Activated naive CD8-positive, alpha-beta T cell treated with anti-CD3 and anti-CD28 coated beads, Interleukin-2, amount 50 U/mL, for 24 hours (primary cell): ENCODE results near the gene TWIST2.

Source experiments
- ATAC-seq: fragments of 150-1000 bp; cut with Tn5 transposase; one replicate; pipeline ENCODE4 v1.10.0; 2021
- DNase-seq: peaks from one replicate; pipeline ENCODE4 v3.0.0; 2021
- H3K27ac Mint-ChIP-seq: one replicate; pipeline ENCODE4 v1.8.0; 2021; ENCODE audit warnings: mild to moderate bottlenecking, mixed read lengths
- H3K27me3 Mint-ChIP-seq: one replicate; pipeline ENCODE4 v1.8.0; 2021; ENCODE audit warnings: mixed read lengths
- H3K36me3 Mint-ChIP-seq: one replicate; pipeline ENCODE4 v1.8.0; 2021; ENCODE audit warnings: low read depth, mixed read lengths
- H3K4me1 Mint-ChIP-seq: one replicate; pipeline ENCODE4 v1.8.0; 2021; ENCODE audit warnings: mixed read lengths
- H3K4me3 Mint-ChIP-seq: one replicate; pipeline ENCODE4 v1.8.0; 2021; ENCODE audit warnings: mild to moderate bottlenecking, moderate library complexity, mixed read lengths
- H3K9me3 Mint-ChIP-seq: one replicate; pipeline ENCODE4 v1.8.0; 2021; ENCODE audit warnings: mixed read lengths

Gene TWIST2

GRCh38 chr2:238857959-238858358 lies 10.1 kb downstream of the TWIST2 start:
- no peaks in the 10 kb centered on the region for H3K9me3 Mint-ChIP-seq
- no peaks in the 10 kb centered on the region for H3K36me3 Mint-ChIP-seq
- H3K4me1 Mint-ChIP-seq, result no peaks in the 10 kb centered on the region
- DNase-seq (no peak), ATAC-seq (no peak)
- peaks cover 15% of the 10 kb centered on the region for H3K27me3 Mint-ChIP-seq
- no peak overlapping the region for H3K27ac Mint-ChIP-seq
- H3K4me3 Mint-ChIP-seq, result no peak overlapping the region

- no peak for ATAC-seq
- Mint-ChIP-seq H3K27me3 (peaks cover 18% of the 10 kb centered on the region), H3K27ac (no peak overlapping the region), H3K4me1 (peaks cover 6% of the 10 kb centered on the region), H3K9me3 (no peaks in the 10 kb centered on the region), H3K36me3 (no peaks in the 10 kb centered on the region), H3K4me3 (no peak overlapping the region)
- DNase-seq, result no peak
Observed at GRCh38 chr2:238859636-238860347, 11.9 kb downstream of the TWIST2 start.

- Mint-ChIP-seq H3K27me3 (peaks cover 13% of the 10 kb centered on the region), H3K4me3 (no peak overlapping the region), H3K36me3 (no peaks in the 10 kb centered on the region), H3K9me3 (no peaks in the 10 kb centered on the region), H3K27ac (no peak overlapping the region), H3K4me1 (peaks cover 6% of the 10 kb centered on the region)
- ATAC-seq (no peak), DNase-seq (no peak)
Observed at GRCh38 chr2:238861013-238861730, 13.3 kb downstream of the TWIST2 start.

- no peaks in the 10 kb centered on the region for H3K36me3 Mint-ChIP-seq
- H3K27me3 Mint-ChIP-seq, result peaks cover 13% of the 10 kb centered on the region
- ATAC-seq, result no peak
- no peaks in the 10 kb centered on the region for H3K9me3 Mint-ChIP-seq
- H3K27ac Mint-ChIP-seq, result no peak overlapping the region
- no peak overlapping the region for H3K4me3 Mint-ChIP-seq
- no peak for DNase-seq
- H3K4me1 Mint-ChIP-seq, result peaks cover 6% of the 10 kb centered on the region
Observed at GRCh38 chr2:238861766-238862315, 14.0 kb downstream of the TWIST2 start.

- H3K27me3 Mint-ChIP-seq, result peaks cover 15% of the 10 kb centered on the region
- DNase-seq (no peak), ATAC-seq (no peak)
- H3K36me3 Mint-ChIP-seq, result no peaks in the 10 kb centered on the region
- no peak overlapping the region for H3K27ac Mint-ChIP-seq
- no peaks in the 10 kb centered on the region for H3K9me3 Mint-ChIP-seq
- H3K4me3 Mint-ChIP-seq, result no peak overlapping the region
- H3K4me1 Mint-ChIP-seq, result peaks cover 6% of the 10 kb centered on the region
Observed at GRCh38 chr2:238862701-238863100, 14.8 kb downstream of the TWIST2 start.

- Mint-ChIP-seq H3K36me3 (no peaks in the 10 kb centered on the region), H3K4me3 (no peak overlapping the region), H3K9me3 (no peaks in the 10 kb centered on the region), H3K27me3 (peaks cover 17% of the 10 kb centered on the region), H3K27ac (no peak overlapping the region), H3K4me1 (peaks cover 6% of the 10 kb centered on the region)
- ATAC-seq (no peak), DNase-seq (no peak)
Observed at GRCh38 chr2:238863231-238863630, 15.3 kb downstream of the TWIST2 start.

- no peak for DNase-seq
- no peaks in the 10 kb centered on the region for H3K36me3 Mint-ChIP-seq
- H3K4me3 Mint-ChIP-seq, result no peak overlapping the region
- H3K27ac Mint-ChIP-seq, result no peak overlapping the region
- no peaks in the 10 kb centered on the region for H3K9me3 Mint-ChIP-seq
- peaks cover 6% of the 10 kb centered on the region for H3K4me1 Mint-ChIP-seq
- no peak for ATAC-seq
- peaks cover 15% of the 10 kb centered on the region for H3K27me3 Mint-ChIP-seq
Observed at GRCh38 chr2:238863749-238864206, 15.9 kb downstream of the TWIST2 start.

GRCh38 chr2:238864207-238865014 lies 16.5 kb downstream of the TWIST2 start:
- Mint-ChIP-seq H3K9me3 (no peaks in the 10 kb centered on the region), H3K4me1 (peaks cover 6% of the 10 kb centered on the region), H3K27me3 (peaks cover 15% of the 10 kb centered on the region), H3K27ac (no peak overlapping the region), H3K36me3 (no peaks in the 10 kb centered on the region), H3K4me3 (no peak overlapping the region)
- DNase-seq (peak; percentile 40), ATAC-seq (peak; percentile 94)

GRCh38 chr2:238865015-238865719 lies 17.3 kb downstream of the TWIST2 start:
- H3K4me3 Mint-ChIP-seq, result no peak overlapping the region
- DNase-seq, result no peak
- no peaks in the 10 kb centered on the region for H3K36me3 Mint-ChIP-seq
- H3K9me3 Mint-ChIP-seq, result no peaks in the 10 kb centered on the region
- peaks cover 6% of the 10 kb centered on the region for H3K4me1 Mint-ChIP-seq
- peaks cover 15% of the 10 kb centered on the region for H3K27me3 Mint-ChIP-seq
- H3K27ac Mint-ChIP-seq, result no peak overlapping the region
- no peak for ATAC-seq

GRCh38 chr2:238865744-238866355 lies 18.0 kb downstream of the TWIST2 start:
- no peak overlapping the region for H3K27ac Mint-ChIP-seq
- H3K36me3 Mint-ChIP-seq, result no peaks in the 10 kb centered on the region
- peaks cover 6% of the 10 kb centered on the region for H3K4me1 Mint-ChIP-seq
- H3K4me3 Mint-ChIP-seq, result no peak overlapping the region
- H3K9me3 Mint-ChIP-seq, result no peaks in the 10 kb centered on the region
- peaks cover 13% of the 10 kb centered on the region for H3K27me3 Mint-ChIP-seq
- ATAC-seq, result no peak
- no peak for DNase-seq

- no peaks in the 10 kb centered on the region for H3K36me3 Mint-ChIP-seq
- H3K27me3 Mint-ChIP-seq, result peaks cover 13% of the 10 kb centered on the region
- no peak overlapping the region for H3K27ac Mint-ChIP-seq
- DNase-seq (no peak), ATAC-seq (no peak)
- no peaks in the 10 kb centered on the region for H3K9me3 Mint-ChIP-seq
- H3K4me1 Mint-ChIP-seq, result peaks cover 6% of the 10 kb centered on the region
- H3K4me3 Mint-ChIP-seq, result no peak overlapping the region
Observed at GRCh38 chr2:238866656-238867277, 18.9 kb downstream of the TWIST2 start.

GRCh38 chr2:238868067-238868524 lies 20.2 kb downstream of the TWIST2 start:
- ATAC-seq (no peak), DNase-seq (no peak)
- Mint-ChIP-seq H3K27me3 (peaks cover 13% of the 10 kb centered on the region), H3K4me3 (no peak overlapping the region), H3K4me1 (peaks cover 6% of the 10 kb centered on the region), H3K27ac (no peak overlapping the region), H3K36me3 (no peaks in the 10 kb centered on the region), H3K9me3 (no peaks in the 10 kb centered on the region)

GRCh38 chr2:238868616-238869292 lies 20.9 kb downstream of the TWIST2 start:
- DNase-seq, result no peak
- Mint-ChIP-seq H3K27ac (no peak overlapping the region), H3K9me3 (no peaks in the 10 kb centered on the region), H3K4me1 (peaks cover 6% of the 10 kb centered on the region), H3K4me3 (no peak overlapping the region), H3K27me3 (peaks cover 11% of the 10 kb centered on the region), H3K36me3 (no peaks in the 10 kb centered on the region)
- no peak for ATAC-seq
